Superior temporal gyrus (tissue), 1 donor: ENCODE data around the gene ACTRT1.

ENCODE experiments used
- DNase-seq: peaks from one replicate; pipeline ENCODE4 v3.0.0-alpha.2; 2016; ENCODE audit errors: extremely low spot score

Gene ACTRT1

DNA sequence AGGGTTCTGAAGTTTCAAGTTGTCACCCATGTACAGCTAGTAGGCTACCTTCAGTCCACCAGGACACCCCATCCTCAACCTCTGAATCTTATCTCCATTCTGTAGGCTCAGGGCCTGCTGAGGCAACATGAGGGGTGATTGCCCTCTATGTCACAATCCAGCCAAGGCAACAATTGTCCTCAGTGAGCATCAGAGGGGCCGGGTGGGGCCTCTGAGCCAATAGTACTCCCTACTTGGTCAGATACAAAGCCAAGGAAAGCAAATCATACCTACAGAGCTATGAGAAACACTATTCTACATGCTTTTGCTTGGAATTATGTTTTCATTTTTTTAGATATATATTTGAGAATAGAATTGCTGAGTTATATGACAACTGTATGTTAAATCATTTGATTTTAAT lies at the start of gene ACTRT1:
Gene ACTRT1 (minus strand): TSS at position 101 of the 400 bp plus-strand sequence. CDS start 197 bp downstream, outside the sequence.
- DNase-seq, result no peak

DNA sequence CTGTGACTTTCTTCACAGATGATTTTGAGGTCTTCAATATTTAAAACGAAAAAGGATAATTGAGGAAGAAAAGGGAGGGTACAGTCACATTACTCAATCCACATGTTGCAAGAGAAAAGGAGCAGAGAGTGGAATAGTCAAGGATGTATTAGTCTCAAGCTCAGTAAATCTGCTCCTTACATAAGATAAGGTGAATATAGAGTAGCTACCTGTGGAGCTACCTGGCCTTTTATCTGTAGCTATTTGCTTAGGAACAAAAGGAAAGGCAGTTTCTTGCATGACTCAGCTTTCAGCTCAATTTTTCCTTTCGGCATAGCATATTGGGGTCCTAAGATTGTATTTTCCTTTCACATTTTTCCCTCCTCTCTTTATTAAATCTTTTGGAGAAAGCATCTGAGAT lies 26.3 kb upstream of the ACTRT1 start:
- DNase-seq, result no peak

DNA sequence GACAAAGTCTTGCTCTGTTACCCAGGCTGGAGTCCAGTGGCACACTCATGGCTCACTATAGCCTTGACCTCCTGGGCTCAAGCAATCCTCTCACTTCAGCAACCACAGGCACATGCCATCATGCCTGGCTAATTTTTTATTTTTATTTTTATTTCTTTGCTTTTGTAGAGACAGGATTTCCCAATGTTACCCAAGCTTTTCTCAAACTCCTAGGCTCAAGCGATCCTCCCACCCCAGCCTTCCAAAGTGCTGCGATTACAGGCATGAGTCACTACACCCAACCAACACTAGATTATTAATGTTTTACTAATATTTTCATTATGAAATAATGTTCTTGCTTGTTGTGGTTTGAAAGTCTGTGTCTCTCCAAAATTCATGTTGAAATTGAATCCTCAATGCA lies 5.2 kb upstream of the ACTRT1 start:
- DNase-seq, result no peak

GRCh38 chrX:128051526-128051925 lies 677 bp downstream of the ACTRT1 start:
- no peak for DNase-seq

DNA sequence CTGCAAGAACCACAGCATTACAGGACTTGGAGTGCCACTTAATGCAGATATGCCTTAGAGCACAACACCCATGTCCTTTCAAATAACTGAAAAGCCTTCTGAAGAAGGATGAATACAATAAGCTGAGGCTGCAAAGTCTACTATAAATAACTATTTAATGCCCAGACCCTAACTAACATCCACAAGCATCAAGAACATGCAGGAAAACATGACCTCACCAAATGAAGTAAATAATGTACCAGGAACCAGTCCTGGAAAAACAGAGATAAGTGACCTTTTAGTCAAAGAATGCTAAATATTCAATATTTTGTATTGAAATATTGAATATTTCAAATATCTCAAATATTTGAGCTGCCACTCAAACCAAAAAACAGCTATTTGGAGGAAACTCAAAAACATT lies 16.9 kb downstream of the ACTRT1 start:
- no peak for DNase-seq

GRCh38 chrX:128021566-128021965 lies 30.6 kb downstream of the ACTRT1 start:
- no peak for DNase-seq

DNA sequence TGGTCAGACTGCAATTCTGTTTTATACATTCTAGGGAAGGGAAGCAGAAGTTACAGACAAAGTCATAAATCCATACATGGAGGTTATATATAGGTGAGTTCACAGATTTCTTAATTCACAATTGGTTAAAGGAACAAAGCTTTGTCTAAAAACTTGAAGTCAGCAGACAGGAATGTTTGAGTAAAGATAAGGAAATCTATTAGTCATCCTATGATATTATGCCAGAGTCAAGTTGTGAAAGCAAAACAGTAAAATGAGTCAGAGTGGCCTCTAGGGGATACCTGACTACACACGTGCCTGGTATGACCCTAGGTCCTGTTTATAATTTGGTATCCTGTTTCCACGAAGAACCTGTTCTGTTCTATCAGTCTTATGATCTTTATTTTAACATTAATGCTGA lies 31.5 kb downstream of the ACTRT1 start:
- DNase-seq, result no peak

GRCh38 chrX:128019218-128019617 lies 33.0 kb downstream of the ACTRT1 start:
- DNase-seq, result no peak

- no peak for DNase-seq
Measured at GRCh38 chrX:128012015-128012414, 40.2 kb downstream of the ACTRT1 start.

- DNase-seq, result no peak
Measured at GRCh38 chrX:128007882-128008281, 44.3 kb downstream of the ACTRT1 start.
